GM18868 (cell line): ENCODE measurements around the gene EXOSC2.

Experiments used
- ATAC-seq: cut with Tn5 transposase; IDR thresholded peaks from one replicate; pipeline ENCODE4 v1.9.1; 2021; ENCODE audit warnings: mild to moderate bottlenecking, moderate library complexity; ENCODE audit not compliant: unreplicated experiment

Gene EXOSC2

DNA sequence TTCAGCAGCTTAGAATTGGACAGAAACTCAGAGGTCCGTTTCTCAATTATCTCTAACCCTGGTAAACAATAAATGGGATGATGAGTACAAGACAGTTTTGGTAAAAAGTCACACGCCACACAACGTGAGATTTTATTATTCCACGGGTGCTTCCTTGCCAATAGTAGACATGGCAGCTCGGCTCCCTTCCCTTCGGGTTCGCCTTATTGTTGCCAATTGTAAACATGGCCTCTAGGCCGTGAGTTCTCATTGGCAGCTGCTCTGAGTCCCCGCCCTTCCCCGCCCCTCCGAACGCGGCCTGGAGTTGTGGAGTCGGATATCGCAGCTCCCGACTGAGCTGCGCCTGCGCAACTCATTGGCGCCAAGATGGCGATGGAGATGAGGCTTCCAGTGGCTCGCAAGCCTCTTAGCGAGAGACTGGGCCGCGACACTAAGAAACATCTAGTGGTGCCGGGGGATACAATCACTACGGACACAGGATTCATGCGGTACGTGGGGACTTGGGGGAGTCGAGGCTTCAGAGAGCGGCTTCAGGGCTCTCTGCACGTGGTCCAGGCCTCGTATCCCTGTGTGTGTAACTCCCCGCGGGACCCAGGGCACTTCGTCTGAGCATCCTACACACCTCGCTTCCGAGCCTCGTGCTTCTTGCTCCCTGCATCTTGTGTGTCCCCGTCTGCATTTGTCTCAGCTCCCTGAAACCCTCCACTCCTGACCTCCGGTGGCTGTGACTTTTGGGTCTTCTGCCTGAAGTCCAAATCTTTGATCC lies at the start of gene EXOSC2:
Gene EXOSC2, plus strand, starts transcription at position 355 of the 766 bp plus-strand sequence. Its CDS starts 12 bp downstream, at position 367.
- ATAC-seq, result peak; percentile 96

- no peak for ATAC-seq
Observed at GRCh38 chr9:130651221-130651620, 42.4 kb upstream of the EXOSC2 start.

GRCh38 chr9:130651752-130652151 lies 41.8 kb upstream of the EXOSC2 start:
- no peak for ATAC-seq

DNA sequence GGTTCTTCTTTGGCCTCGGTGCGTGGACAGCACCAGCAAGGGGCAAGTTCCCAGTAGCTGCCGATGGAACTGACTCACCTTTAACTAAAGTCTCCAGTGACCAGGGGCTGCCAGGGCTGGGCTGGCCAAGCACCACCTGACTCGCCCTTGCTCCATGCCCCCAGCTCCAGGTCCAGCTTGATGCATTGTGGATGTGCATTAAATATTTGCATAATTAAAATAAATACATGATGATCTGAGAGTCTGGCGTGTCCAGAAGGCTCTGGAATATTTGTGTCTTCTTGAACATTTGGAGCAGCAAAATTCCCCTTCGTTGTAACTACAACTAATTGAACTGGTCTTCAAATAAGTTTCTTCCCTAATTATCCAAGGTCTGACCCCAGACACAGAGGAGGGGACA lies 38.7 kb upstream of the EXOSC2 start:
- ATAC-seq, result no peak

DNA sequence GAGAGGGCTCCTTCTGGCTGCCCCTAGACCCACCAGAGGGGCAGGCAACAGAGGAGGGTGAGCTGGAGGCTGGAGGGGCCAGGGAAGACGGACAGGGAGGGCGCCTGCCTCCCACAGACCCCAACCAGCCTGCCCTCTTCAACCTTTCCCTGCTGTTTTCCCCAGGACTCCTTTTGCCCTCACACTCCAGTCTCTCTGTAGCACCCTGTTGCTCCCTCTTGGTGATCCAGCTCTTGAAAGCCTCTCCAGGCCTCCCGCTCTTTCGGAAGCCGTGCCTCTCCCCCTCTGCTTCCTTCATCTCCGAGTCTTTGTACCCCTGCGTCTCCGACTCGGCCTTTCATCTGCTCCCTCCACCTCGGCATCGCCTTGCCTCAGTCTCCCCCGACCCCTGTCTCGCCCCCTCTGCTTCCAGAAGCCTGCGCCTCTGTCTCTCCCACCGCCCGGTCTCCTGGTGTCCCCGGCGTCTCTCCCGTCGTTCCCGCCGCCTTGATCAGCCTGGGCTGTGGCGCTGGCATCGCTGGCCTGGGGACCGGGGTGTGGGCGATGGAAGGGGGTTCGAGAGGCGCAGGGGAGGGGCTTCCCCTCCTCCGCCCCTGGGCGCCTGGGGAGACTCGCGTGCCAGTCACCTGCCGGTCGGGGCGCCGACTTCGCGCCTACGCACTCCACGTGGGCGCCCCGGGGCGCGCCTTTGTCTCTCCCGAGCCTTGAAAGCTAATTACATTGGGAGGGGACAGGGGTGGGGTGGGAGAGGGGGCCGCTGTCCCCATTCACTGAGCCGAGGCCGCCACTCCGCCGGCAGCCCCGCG lies 34.5 kb upstream of the EXOSC2 start:
- ATAC-seq, result no peak

DNA sequence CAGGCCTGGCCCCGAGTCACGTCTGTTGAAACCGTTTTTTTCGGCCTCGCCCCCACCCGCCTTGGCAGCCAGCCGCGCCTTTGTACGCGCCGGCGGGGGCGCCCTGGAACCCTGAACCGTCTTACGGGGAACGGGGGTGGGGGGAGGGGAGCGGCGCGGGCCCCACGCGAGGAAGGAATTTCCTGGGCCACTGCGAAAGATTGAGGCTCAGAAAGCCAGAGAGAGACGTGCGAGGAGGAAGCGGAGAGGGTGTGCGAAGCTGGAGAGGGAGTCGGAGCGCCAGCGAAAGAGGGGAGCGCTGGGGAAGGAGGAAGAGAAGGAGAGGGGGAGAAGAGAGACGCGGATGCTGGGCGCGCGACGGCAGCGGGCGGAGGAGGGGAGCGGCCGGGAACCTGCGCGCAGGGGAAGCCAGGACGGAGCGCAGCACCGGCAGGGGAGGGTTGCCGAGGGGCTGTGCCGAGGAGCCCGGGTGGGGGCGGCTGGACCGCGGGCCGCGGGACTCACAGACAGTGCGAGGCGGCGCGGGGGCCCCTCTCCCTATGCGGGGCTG lies 33.8 kb upstream of the EXOSC2 start:
- no peak for ATAC-seq

DNA sequence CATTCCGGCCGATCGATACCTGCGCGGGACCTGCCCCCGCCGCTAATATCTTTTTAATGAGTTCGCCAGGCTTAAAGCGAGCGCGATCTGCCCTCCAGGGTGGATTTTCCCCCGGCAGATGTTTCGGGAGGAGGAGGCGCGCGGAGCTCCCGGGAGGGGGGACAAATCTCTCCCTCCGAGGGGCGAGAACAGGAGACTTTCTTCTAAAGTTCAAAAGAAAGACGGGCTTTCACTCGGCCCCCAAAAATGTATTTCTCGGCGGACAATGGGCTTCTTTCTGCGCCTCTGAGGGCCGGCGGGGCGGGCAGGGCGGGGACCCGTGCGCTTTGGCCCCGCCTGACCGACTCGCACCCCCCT lies 33.3 kb upstream of the EXOSC2 start:
- ATAC-seq, result no peak

DNA sequence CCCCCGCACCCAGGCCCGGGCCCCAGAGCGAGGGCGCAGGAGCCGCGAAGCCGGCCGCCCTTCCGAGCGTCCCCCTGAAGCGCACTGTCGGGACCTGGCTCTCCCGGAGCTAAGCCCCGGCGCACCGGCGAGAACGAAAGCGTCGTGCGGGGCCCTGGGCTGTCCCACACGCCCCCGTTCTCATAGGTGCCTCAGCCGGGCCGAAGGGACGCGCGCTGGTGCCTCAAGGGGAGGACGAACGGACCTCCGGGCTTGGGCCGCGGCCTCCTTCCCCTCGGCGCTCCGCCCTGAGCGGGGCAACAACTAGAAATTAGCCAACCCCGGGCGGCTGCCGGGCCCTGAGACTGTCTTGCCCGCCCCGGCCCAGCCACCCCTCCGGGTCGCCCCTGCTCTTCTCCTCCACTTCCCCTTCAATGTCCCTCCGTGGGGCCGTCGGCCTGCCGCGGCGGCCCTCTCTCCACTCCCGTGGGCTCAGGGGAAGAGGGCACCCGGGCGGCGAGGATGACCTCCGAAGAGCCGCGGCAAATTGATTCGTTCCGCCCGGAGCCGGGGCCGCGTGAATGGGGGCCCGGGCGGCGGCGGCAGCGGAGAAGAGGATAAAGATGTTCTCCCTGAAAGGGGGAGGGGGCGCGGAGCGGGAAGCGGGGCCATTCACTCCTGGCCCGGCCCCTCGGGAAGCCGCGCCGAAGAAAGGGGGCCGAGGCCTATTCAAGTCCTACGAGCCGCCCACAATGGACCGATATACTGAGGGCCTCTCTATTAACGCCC lies 32.7 kb upstream of the EXOSC2 start:
- no peak for ATAC-seq

DNA sequence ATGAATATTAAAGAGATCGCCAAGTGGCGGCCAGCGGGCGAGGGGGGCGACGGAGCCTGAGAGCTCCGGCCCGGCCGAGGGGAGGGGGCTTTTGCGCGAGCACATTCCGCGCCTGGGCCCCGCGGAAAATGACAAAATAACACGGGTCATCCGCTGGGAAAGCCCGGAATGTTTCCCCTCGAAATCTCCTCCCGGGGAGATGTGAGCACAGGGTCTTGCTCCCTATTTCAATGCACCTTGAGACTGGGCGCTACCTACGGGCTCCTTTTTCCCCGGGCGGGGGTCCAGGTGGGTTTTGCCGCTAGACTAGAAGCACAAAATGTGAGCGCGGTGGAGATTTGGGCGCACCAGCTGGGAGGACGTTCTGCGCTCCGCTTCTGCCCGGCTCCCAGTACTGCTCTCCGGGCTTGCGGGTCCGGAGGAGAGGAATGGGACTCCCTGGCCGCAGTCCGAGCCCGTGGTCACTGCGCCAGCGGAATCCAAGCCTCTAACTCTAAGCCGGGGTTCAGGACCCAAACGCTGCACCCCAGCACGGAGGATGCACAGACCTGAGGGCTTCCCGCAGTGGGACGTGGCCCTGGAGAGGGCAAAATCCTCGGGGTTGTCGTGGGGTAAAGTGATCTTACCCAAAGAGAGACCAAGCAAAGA lies 32.0 kb upstream of the EXOSC2 start:
- no peak for ATAC-seq

DNA sequence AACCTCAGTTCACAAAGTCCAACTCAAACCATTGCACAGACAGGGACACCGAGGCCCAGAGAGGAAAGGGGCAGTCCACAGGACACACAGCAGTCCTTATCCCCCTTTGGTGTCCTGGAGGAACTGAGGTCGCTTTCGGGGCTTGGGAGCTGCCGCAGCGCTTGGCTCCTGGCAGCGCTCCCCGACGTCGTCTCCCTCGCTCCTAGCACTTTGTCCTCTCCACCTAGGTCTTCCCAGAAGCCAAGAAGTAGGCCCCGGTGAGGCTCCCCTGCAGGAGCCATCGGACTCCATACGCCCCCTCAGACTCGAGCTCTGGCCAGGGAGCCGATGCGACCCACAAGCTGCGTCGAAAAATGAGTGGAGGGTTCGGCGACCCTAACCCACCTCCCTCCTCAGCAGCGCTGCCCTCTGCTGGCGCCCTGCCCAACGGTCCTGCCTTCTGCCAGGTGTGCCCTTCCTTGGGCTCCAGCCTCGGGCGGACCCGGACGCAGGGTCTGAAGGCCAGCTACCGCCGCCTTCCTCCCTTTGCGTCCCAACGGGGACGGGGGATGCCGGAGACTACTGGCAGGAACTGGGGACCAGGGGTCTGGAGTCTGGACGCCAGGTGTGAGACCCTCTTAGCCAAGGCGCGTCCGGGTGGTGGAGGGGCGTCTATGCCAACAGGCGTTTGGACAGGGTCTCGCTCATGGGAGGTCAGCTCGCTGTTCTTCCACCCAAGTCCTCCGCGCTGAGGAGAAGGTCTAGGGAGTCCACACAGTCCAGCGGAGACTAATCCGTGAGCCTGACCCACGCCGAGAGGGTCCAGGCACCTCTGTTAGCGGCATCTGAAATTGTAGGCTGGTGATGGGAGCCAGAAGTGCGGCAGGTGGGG lies 31.2 kb upstream of the EXOSC2 start:
- no peak for ATAC-seq

- ATAC-seq, result no peak
Observed at GRCh38 chr9:130662970-130663257, 30.7 kb upstream of the EXOSC2 start.

DNA sequence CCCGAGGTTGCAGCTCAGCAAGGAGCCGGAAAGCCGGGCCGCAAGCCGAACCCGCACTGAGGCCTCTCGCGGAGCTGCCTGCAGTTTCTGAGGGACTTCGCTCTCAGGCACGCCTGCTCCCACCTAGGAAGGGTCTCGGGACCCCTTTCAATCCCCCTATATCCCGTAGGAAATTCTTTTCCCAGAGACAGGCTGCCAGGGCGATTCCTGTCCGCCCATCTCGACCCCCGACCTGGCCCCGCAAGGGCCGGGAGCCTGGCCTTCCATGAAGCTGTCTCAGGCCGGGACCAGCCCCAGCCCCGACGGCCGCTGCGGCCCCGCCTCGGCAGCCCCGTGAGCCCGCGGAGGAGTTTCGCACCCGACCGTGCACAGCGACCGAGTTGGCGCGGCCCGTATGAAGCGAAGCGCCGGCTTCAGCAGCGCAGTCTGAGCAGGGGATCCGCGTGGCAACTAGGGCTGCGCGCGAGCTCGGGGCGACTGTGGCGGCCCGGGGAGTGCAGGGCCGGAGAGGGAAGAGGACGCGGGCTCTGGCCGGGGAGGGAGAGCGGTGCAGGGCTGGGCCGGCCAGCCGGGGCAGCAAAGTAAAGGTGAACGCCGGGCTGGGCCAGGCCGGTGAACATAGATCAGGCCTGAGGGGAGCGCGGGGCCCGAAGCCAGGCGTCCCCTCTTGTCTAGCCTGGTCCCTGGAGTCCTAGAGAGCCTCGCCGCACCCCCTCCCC lies 30.2 kb upstream of the EXOSC2 start:
- ATAC-seq, result no peak

DNA sequence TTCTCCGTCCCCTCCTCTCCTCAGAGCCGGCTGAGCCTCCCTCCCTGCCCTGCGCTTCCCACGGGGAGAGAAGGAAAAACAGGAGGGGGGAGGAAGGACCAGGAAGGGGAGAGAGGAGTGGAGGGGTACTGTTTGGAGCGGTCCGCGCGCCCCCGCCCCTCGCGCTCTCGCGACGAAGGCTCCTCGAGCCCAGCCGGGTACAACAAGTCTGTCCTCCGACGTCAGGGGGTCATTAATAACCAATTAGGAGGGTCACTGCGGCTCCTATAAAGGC lies 29.7 kb upstream of the EXOSC2 start:
- no peak for ATAC-seq

- ATAC-seq, result no peak
Observed at GRCh38 chr9:130664251-130665028, 29.1 kb upstream of the EXOSC2 start, which contains the start of gene PRDM12. PRDM12 (plus strand) TSS chr9:130664594; CDS start chr9:130664654, 60 bp downstream.

DNA sequence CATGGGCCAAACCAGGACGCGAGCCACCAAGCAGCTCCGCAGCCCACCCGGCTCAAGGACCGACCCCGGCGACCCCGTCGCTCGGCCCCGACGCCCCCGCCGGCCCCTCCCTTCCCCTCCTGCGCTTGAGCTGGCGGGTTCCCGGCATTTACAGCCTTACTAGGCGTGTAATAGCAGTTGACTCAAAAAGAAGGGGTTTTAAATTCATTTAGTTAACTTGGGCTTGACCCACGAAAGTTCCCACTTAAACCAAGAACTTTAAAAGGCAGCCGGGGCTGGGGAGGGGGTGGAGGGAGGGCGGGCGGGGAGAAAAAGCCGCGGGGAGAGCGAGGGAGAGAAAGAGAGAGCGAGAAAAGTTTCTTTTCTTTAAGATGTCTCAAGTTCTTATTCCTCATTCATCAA lies 28.6 kb upstream of the EXOSC2 start:
- ATAC-seq, result no peak

- no peak for ATAC-seq
Observed at GRCh38 chr9:130665431-130666392, 27.9 kb upstream of the EXOSC2 start.

- no peak for ATAC-seq
Observed at GRCh38 chr9:130666393-130667119, 27.0 kb upstream of the EXOSC2 start.
